Measurements from ENCODE around the gene IQGAP2. TPM values are rescaled to one million over a fixed set of nuclear protein-coding genes. Genes with fewer than 3 reads are reported as not detected.

IQGAP2 gene
- total and polyA plus RNA-seq, 2 donors from 2014 or later, result 23.2 to 35.8 TPM

DNA sequence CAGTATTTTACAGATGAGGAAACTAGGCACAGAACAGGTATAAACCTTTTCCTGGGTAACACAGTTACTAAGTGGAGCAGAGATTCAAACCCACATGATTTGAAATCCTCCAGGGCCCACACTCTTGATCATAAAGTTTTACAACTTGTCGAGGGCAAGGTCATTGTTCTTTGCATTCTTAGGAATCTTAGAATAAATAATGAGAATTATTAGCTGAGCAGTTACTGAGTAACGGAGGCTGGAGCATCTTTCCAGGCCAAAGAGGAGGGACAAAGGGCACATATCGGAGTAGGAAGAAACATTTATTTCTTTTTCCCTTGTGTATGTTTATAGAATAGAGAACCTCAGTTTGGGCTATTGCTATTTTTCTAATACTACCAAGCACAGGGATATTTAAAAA, 285.8 kb downstream of the IQGAP2 start:
- TF ChIP-seq CTCF (IDR thresholded peaks at IDR 0.05; ENCODE audit: borderline replicate concordance, extremely low read depth, insufficient read depth), result no peak
- Histone ChIP-seq H3K9me3 (ENCODE audit: control insufficient read depth in 2 of 3, insufficient read depth in 1 of 3, low read length in 3 of 3) (no peaks in the 10 kb centered on the region), H3K27me3 (ENCODE audit: control insufficient read depth, insufficient read depth, low read length) (no peaks in the 10 kb centered on the region), H3K4me3 (ENCODE audit: low read length in 3 of 3) (no peak overlapping the region), H3K9ac (ENCODE audit: low read length in 3 of 3) (no peak overlapping the region), H3K27ac (ENCODE audit: low read depth in 2 of 2, low read length in 2 of 2) (no peak overlapping the region), H3K36me3 (ENCODE audit: control insufficient read depth in 2 of 3, insufficient read depth in 3 of 3, low read length in 3 of 3) (no peaks in the 10 kb centered on the region), H3K4me1 (ENCODE audit: control insufficient read depth in 2 of 3, insufficient read depth in 2 of 3, low read depth in 1 of 3, low read length in 3 of 3) (peaks cover 10 to 14% (median 11%) of the 10 kb centered on the region in 3 donors)
- FAIRE-seq (no peak), DNase-seq (peak in 2 of 5 donors; percentile 35 to 61)
- intact Hi-C loops (cut with DNase I), result no loop called here

- DNase-seq (peak in 1 of 5 donors; percentile 54), FAIRE-seq (no peak)
- intact Hi-C loops (cut with DNase I), result no loop called here
- Histone ChIP-seq H3K4me3 (ENCODE audit: low read length in 3 of 3) (no peak overlapping the region), H3K27ac (ENCODE audit: low read depth in 2 of 2, low read length in 2 of 2) (peak overlapping the region; percentile 23 to 66), H3K9ac (ENCODE audit: low read length in 3 of 3) (no peak overlapping the region), H3K27me3 (ENCODE audit: control insufficient read depth, insufficient read depth, low read length) (no peaks in the 10 kb centered on the region), H3K4me1 (ENCODE audit: control insufficient read depth in 2 of 3, insufficient read depth in 2 of 3, low read depth in 1 of 3, low read length in 3 of 3) (peaks cover 7 to 14% (median 10%) of the 10 kb centered on the region in 3 donors), H3K36me3 (ENCODE audit: control insufficient read depth in 2 of 3, insufficient read depth in 3 of 3, low read length in 3 of 3) (no peaks in the 10 kb centered on the region), H3K9me3 (ENCODE audit: control insufficient read depth in 2 of 3, insufficient read depth in 1 of 3, low read length in 3 of 3) (no peaks in the 10 kb centered on the region)
- TF ChIP-seq CTCF (IDR thresholded peaks at IDR 0.05; ENCODE audit: borderline replicate concordance, extremely low read depth, insufficient read depth), result no peak
Measured at GRCh38 chr5:76689321-76690036, 286.4 kb downstream of the IQGAP2 start.

- FAIRE-seq (no peak), DNase-seq (no peak)
- Histone ChIP-seq H3K9ac (ENCODE audit: low read length in 3 of 3) (no peak overlapping the region), H3K4me3 (ENCODE audit: low read length in 3 of 3) (no peak overlapping the region), H3K9me3 (ENCODE audit: control insufficient read depth in 2 of 3, insufficient read depth in 1 of 3, low read length in 3 of 3) (no peaks in the 10 kb centered on the region), H3K4me1 (ENCODE audit: control insufficient read depth in 2 of 3, insufficient read depth in 2 of 3, low read depth in 1 of 3, low read length in 3 of 3) (peaks cover 0 to 12% (median 10%) of the 10 kb centered on the region in 3 donors), H3K36me3 (ENCODE audit: control insufficient read depth in 2 of 3, insufficient read depth in 3 of 3, low read length in 3 of 3) (peaks cover 0 to 1% (median 0%) of the 10 kb centered on the region in 3 donors), H3K27ac (ENCODE audit: low read depth in 2 of 2, low read length in 2 of 2) (peak overlapping the region in 1 of 2 donors; percentile 66), H3K27me3 (ENCODE audit: control insufficient read depth, insufficient read depth, low read length) (no peaks in the 10 kb centered on the region)
- intact Hi-C loops (cut with DNase I), result no loop called here
- TF ChIP-seq CTCF (IDR thresholded peaks at IDR 0.05; ENCODE audit: borderline replicate concordance, extremely low read depth, insufficient read depth), result no peak
Measured at GRCh38 chr5:76690037-76690679, 287.1 kb downstream of the IQGAP2 start.

All from kidney (tissue), 14 donors.